ENCODE data around the gene OR6K2.

The OR6K2 gene

GRCh38 chr1:158731707-158732106 is 31.3 kb upstream of the OR6K2 start:
- ATAC-seq (ENCODE audit: insufficient read depth, low read depth) (no peak), DNase-seq (no peak)
- Histone ChIP-seq H2AFZ (ENCODE audit: low read depth, low read length) (no peak overlapping the region), H3K36me3 (ENCODE audit: insufficient read depth, low read length) (no peaks in the 10 kb centered on the region), H3K4me2 (ENCODE audit: insufficient read depth, low read length) (no peak overlapping the region), H3K4me3 (ENCODE audit: low read depth in 1 of 2, low read length in 2 of 2) (no peak overlapping the region), H3K27ac (ENCODE audit: low read length) (no peak overlapping the region), H3K27me3 (ENCODE audit: insufficient read depth, low read length, poor library complexity) (peaks cover 33% of the 10 kb centered on the region), H4K20me1 (ENCODE audit: insufficient read depth, low read length) (no peaks in the 10 kb centered on the region), H3K79me2 (ENCODE audit: insufficient read depth, low read length) (no peaks in the 10 kb centered on the region), H3K9me3 (ENCODE audit: insufficient read depth, low read length, severe bottlenecking) (no peaks in the 10 kb centered on the region), H3K9ac (ENCODE audit: low read depth, low read length) (no peak overlapping the region), H3K4me1 (ENCODE audit: insufficient read depth, low read length) (no peaks in the 10 kb centered on the region)
- no peak for TF ChIP-seq EZH2 (IDR thresholded peaks at IDR 0.05; ENCODE audit: borderline replicate concordance, low read depth, low read length, severe bottlenecking)
- no peak for TF ChIP-seq CTCF (IDR thresholded peaks at IDR 0.05; ENCODE audit: borderline replicate concordance, extremely low read depth, low read length, poor library complexity, severe bottlenecking)

GRCh38 chr1:158730453-158730852 is 30.0 kb upstream of the OR6K2 start:
- H3K9ac ChIP-seq (ENCODE audit: low read depth, low read length), result no peak overlapping the region
- ATAC-seq (ENCODE audit: insufficient read depth, low read depth) (no peak), DNase-seq (no peak)
- no peak overlapping the region for H3K27ac ChIP-seq (ENCODE audit: low read length)
- H3K27me3 ChIP-seq (ENCODE audit: insufficient read depth, low read length, poor library complexity), result peaks cover 29% of the 10 kb centered on the region
- no peak overlapping the region for H2AFZ ChIP-seq (ENCODE audit: low read depth, low read length)
- H3K4me1 ChIP-seq (ENCODE audit: insufficient read depth, low read length), result no peaks in the 10 kb centered on the region
- no peak overlapping the region for H3K4me3 ChIP-seq (ENCODE audit: low read depth in 1 of 2, low read length in 2 of 2)
- TF ChIP-seq CTCF (IDR thresholded peaks at IDR 0.05; ENCODE audit: borderline replicate concordance, extremely low read depth, low read length, poor library complexity, severe bottlenecking) (no peak), EZH2 (IDR thresholded peaks at IDR 0.05; ENCODE audit: borderline replicate concordance, low read depth, low read length, severe bottlenecking) (no peak)
- H3K9me3 ChIP-seq (ENCODE audit: insufficient read depth, low read length, severe bottlenecking), result no peaks in the 10 kb centered on the region
- no peaks in the 10 kb centered on the region for H3K36me3 ChIP-seq (ENCODE audit: insufficient read depth, low read length)
- no peak overlapping the region for H3K4me2 ChIP-seq (ENCODE audit: insufficient read depth, low read length)
- H3K79me2 ChIP-seq (ENCODE audit: insufficient read depth, low read length), result no peaks in the 10 kb centered on the region
- H4K20me1 ChIP-seq (ENCODE audit: insufficient read depth, low read length), result no peaks in the 10 kb centered on the region

GRCh38 chr1:158728510-158729225 is 28.2 kb upstream of the OR6K2 start:
- H3K4me3 ChIP-seq (ENCODE audit: low read depth in 1 of 2, low read length in 2 of 2), result no peak overlapping the region
- no peaks in the 10 kb centered on the region for H3K9me3 ChIP-seq (ENCODE audit: insufficient read depth, low read length, severe bottlenecking)
- H3K79me2 ChIP-seq (ENCODE audit: insufficient read depth, low read length), result no peaks in the 10 kb centered on the region
- H3K4me2 ChIP-seq (ENCODE audit: insufficient read depth, low read length), result no peak overlapping the region
- no peaks in the 10 kb centered on the region for H3K4me1 ChIP-seq (ENCODE audit: insufficient read depth, low read length)
- DNase-seq (no peak), ATAC-seq (ENCODE audit: insufficient read depth, low read depth) (no peak)
- no peaks in the 10 kb centered on the region for H3K36me3 ChIP-seq (ENCODE audit: insufficient read depth, low read length)
- H2AFZ ChIP-seq (ENCODE audit: low read depth, low read length), result no peak overlapping the region
- H3K27ac ChIP-seq (ENCODE audit: low read length), result no peak overlapping the region
- H3K27me3 ChIP-seq (ENCODE audit: insufficient read depth, low read length, poor library complexity), result peaks cover 34% of the 10 kb centered on the region
- H3K9ac ChIP-seq (ENCODE audit: low read depth, low read length), result no peak overlapping the region
- TF ChIP-seq CTCF (IDR thresholded peaks at IDR 0.05; ENCODE audit: borderline replicate concordance, extremely low read depth, low read length, poor library complexity, severe bottlenecking) (no peak), EZH2 (IDR thresholded peaks at IDR 0.05; ENCODE audit: borderline replicate concordance, low read depth, low read length, severe bottlenecking) (no peak)
- H4K20me1 ChIP-seq (ENCODE audit: insufficient read depth, low read length), result no peaks in the 10 kb centered on the region

All from DND-41 (cell line).